K562 (cell line): ENCODE results near the gene SDHAF4. TPM values are rescaled to one million over a fixed set of nuclear protein-coding genes. Genes with fewer than 3 reads are reported as not detected.

Source experiments
- ATAC-seq: fragments of 200-7000 bp; cut with Tn5 transposase; 3 replicates; pipeline ENCODE4 v1.9.1; 2020; ENCODE audit warnings: moderate library complexity
- BruUV-seq: library from RNA; stranded (reverse); fragments of 400-500 nt; replicated peaks from 2 replicates; lab custom pipeline; 2021; lab: Mats Ljungman, UMichigan
- CTCF ChIA-PET: fragments of 300-600 bp; formaldehyde crosslinking; extraction: SDS; loops from one replicate; lab custom pipeline; 2021; ENCODE audit warnings: low intra/inter-chr PET ratio; lab: Yijun Ruan, JAX
- POLR2A ChIA-PET: fragments of 300-600, 350-650 bp; sonication (Branson Sonifier 250); formaldehyde crosslinking; extraction: SDS; loops from one replicate; lab custom pipeline; 2021; ENCODE audit warnings: antibody characterized with exemption, inconsistent platforms; lab: Yijun Ruan, JAX
- DNase-seq, 4 experiments: peaks; one replicate each; pipeline versions ENCODE4 v3.0.0 to v3.0.0-alpha.2; 2011 to 2018; ENCODE audit warnings: low spot score in 3 of 4, mixed read lengths in 3 of 4; ENCODE audit errors: extremely low read depth in 1 of 4
- FAIRE-seq: peaks from 2 replicates; lab custom pipeline; 2011; peaks lifted over from hg19 to GRCh38; lab: Jason Lieb, UNC
- H2AFZ ChIP-seq: 2 replicates; pipeline ENCODE4 v1.6.0; 2011; ENCODE audit warnings: low read depth, low read length, control low read depth, inconsistent platforms
- H3K27ac ChIP-seq: fragments of 200-600 bp; 3 replicates; pipeline ENCODE4 v1.8.0; 2011; ENCODE audit warnings: low read depth, mild to moderate bottlenecking, control low read depth, inconsistent platforms, low read length, moderate library complexity, mixed read lengths; ENCODE audit errors: extremely low read depth
- H3K27me3 ChIP-seq, 2 experiments: fragments of 300-600 bp in 1 of 2; 2 replicates in 1 of 2; 3 replicates in 1 of 2; pipeline versions ENCODE4 v1.6.0 to v1.8.0; 2011; ENCODE audit warnings: inconsistent platforms in 2 of 2, low read length in 2 of 2, mild to moderate bottlenecking in 1 of 2, mixed read lengths in 1 of 2, moderate library complexity in 1 of 2; ENCODE audit not compliant: control insufficient read depth in 2 of 2, insufficient read depth in 2 of 2
- H3K36me3 ChIP-seq: fragments of 300-600 bp; 3 replicates; pipeline ENCODE4 v1.8.0; 2011; ENCODE audit warnings: mild to moderate bottlenecking, low read length, inconsistent platforms; ENCODE audit not compliant: control insufficient read depth, insufficient read depth
- H3K4me1 ChIP-seq, 2 experiments: fragments of 200-600 bp in 1 of 2; replicated peaks in 1 of 2; 2 replicates in 1 of 2; 3 replicates in 1 of 2; pipeline versions ENCODE4 v1.5.1 to v1.8.0; 2011; ENCODE audit warnings: inconsistent platforms in 2 of 2, low read length in 2 of 2, mild to moderate bottlenecking in 1 of 2, mixed read lengths in 1 of 2, moderate library complexity in 1 of 2; ENCODE audit not compliant: control insufficient read depth in 2 of 2, insufficient read depth in 2 of 2
- H3K4me2 ChIP-seq: 2 replicates; pipeline ENCODE4 v1.6.1; 2011; ENCODE audit warnings: low read length, control low read depth, inconsistent platforms, mixed read lengths; ENCODE audit not compliant: insufficient read depth
- H3K4me3 ChIP-seq: fragments of 200-600 bp; sonication (generic), shearing (Covaris generic); 2 replicates; pipeline ENCODE4 v1.5.1; 2016; ENCODE audit warnings: control low read depth, inconsistent platforms
- H3K79me2 ChIP-seq: fragments of 200-600 bp; 3 replicates; pipeline ENCODE4 v1.8.0; 2011; ENCODE audit warnings: low read length, inconsistent platforms; ENCODE audit not compliant: control insufficient read depth, insufficient read depth
- H3K9ac ChIP-seq, 2 experiments: 2 replicates each; pipeline versions ENCODE4 v1.6.0 to v1.6.1; 2011; ENCODE audit warnings: low read depth in 2 of 2, low read length in 2 of 2, control low read depth in 1 of 2, inconsistent platforms in 1 of 2, mild to moderate bottlenecking in 1 of 2, mixed read lengths in 1 of 2; ENCODE audit not compliant: insufficient read depth in 1 of 2
- H3K9me1 ChIP-seq: one replicate; pipeline ENCODE4 v1.6.0; 2011; ENCODE audit warnings: inconsistent platforms, mild to moderate bottlenecking, low read length, moderate library complexity; ENCODE audit not compliant: control insufficient read depth, insufficient read depth
- H3K9me3 ChIP-seq: replicated peaks from 2 replicates; pipeline ENCODE4 v1.5.1; 2011; ENCODE audit warnings: low read depth, low read length, inconsistent platforms; ENCODE audit not compliant: control insufficient read depth, insufficient read depth
- H4K20me1 ChIP-seq: replicated peaks from 2 replicates; pipeline ENCODE4 v1.6.1; 2011; ENCODE audit warnings: low read length, inconsistent platforms, mixed read lengths; ENCODE audit not compliant: control insufficient read depth, insufficient read depth
- CHD2 ChIP-seq: IDR thresholded peaks from 2 replicates; pipeline ENCODE4 v1.6.1; 2011; ENCODE audit warnings: low read depth, low read length
- FOXK2 ChIP-seq, 2 experiments: fragments of 450-650 bp; IDR thresholded peaks in 1 of 2; conservative IDR thresholded peaks in 1 of 2; 2 replicates each; pipeline ENCODE4 v1.6.1; 2016; ENCODE audit warnings: low read depth in 2 of 2, mild to moderate bottlenecking in 1 of 2
- HMG20B ChIP-seq: fragments of 250-450 bp; sonication (Bioruptor Pico); IDR thresholded peaks from 2 replicates; pipeline ENCODE4 v1.5.0; 2021; ENCODE audit warnings: mild to moderate bottlenecking
- MAX ChIP-seq: sonication (generic); formaldehyde crosslinking; IDR thresholded peaks from 2 replicates; pipeline ENCODE4 v1.9.0; 2022; ENCODE audit warnings: mild to moderate bottlenecking, missing genetic modification reagents
- POLR2AphosphoS2 ChIP-seq: IDR thresholded peaks from 2 replicates; pipeline ENCODE4 v1.6.1; 2012; ENCODE audit warnings: low read length, improper control_type of control experiment
- POLR3A ChIP-seq: IDR thresholded peaks from 2 replicates; pipeline ENCODE4 v1.6.1; 2011; ENCODE audit warnings: borderline replicate concordance, mild to moderate bottlenecking, moderate library complexity; ENCODE audit not compliant: insufficient read length, insufficient read depth; ENCODE audit errors: extremely low read depth
- PRDM10 ChIP-seq: fragments of 450-650 bp; IDR thresholded peaks from 2 replicates; pipeline ENCODE4 v1.6.1; 2018; ENCODE audit not compliant: partially characterized antibody
- TAF9B ChIP-seq: fragments of 450-650 bp; IDR thresholded peaks from 2 replicates; pipeline ENCODE4 v1.6.1; 2018; ENCODE audit warnings: mild to moderate bottlenecking; ENCODE audit not compliant: partially characterized antibody
- TSC22D4 ChIP-seq: fragments of 450-650 bp; IDR thresholded peaks from 2 replicates; pipeline ENCODE4 v1.6.1; 2016; ENCODE audit warnings: missing genetic modification characterization, missing biosample characterization, control low read depth
- ZNF407 ChIP-seq: fragments of 450-650 bp; IDR thresholded peaks from 2 replicates; pipeline ENCODE4 v1.6.1; 2016; ENCODE audit warnings: low read depth
- ZNF696 ChIP-seq: fragments of 250-450 bp; sonication (Bioruptor Pico); conservative IDR thresholded peaks from 2 replicates; pipeline ENCODE4 v1.4.0; 2020; ENCODE audit warnings: mild to moderate bottlenecking, moderate library complexity
- WGBS: fragments of 100-300 bp; shearing (Covaris generic); methylation state at CpG from one replicate; pipeline ENCODE4 v1.1.6; 2016; ENCODE audit warnings: low coverage, mixed read lengths; ENCODE audit not compliant: insufficient coverage; ENCODE audit errors: missing lambda C conversion rate; 5-methylcytosine and 5-hydroxymethylcytosine counted together
- in situ Hi-C: fragments of 300-500 bp; cut with MboI; formaldehyde crosslinking; loops from 4 replicates; pipeline ENCODE4 v1.15.0; 2018; ENCODE audit warnings: inconsistent platforms, mixed read lengths
- intact Hi-C: fragments of 100-400 bp; cut with micrococcal nuclease; formaldehyde crosslinking; loops from 2 replicates; pipeline ENCODE4 v1.14.2; 2022
- polyA plus RNA-seq, 8 experiments: library from polyadenylated mRNA; depleted of rRNA in 4 of 8; stranded (reverse) in 5 of 8; unstranded in 3 of 8; fragments of >200 nt; fragmentation: Nextera tagmentation in 2 of 8; fragmentation: Illumina TruSeq in 1 of 8; extraction: Ambion mirVana in 2 of 8; extraction: Trizol in 1 of 8; gene quantifications; 2 replicates each; pipeline versions ENCODE4 v1.2.1 to v1.2.3, GENCODE V29; 2011 to 2014; ENCODE audit warnings: inconsistent platforms in 1 of 8, missing spikeins in 1 of 8
- total RNA-seq, 7 experiments: library from RNA; depleted of rRNA in 6 of 7; stranded (reverse); fragments of >200 nt in 6 of 7; fragmentation: Illumina TruSeq in 2 of 7; extraction: Trizol in 2 of 7; gene quantifications; 2 replicates each; pipeline versions ENCODE4 v1.2.1 to v1.2.3, GENCODE V29; 2011 to 2021; ENCODE audit warnings: low replicate concordance in 1 of 7

SDHAF4 gene
- total and polyA plus RNA-seq, 9 of the 15 experiments (the other 6 are each of a cell fraction or from before 2014, with no cell fraction given), result 3.5 to 12.0 (median 6.2) TPM

DNA sequence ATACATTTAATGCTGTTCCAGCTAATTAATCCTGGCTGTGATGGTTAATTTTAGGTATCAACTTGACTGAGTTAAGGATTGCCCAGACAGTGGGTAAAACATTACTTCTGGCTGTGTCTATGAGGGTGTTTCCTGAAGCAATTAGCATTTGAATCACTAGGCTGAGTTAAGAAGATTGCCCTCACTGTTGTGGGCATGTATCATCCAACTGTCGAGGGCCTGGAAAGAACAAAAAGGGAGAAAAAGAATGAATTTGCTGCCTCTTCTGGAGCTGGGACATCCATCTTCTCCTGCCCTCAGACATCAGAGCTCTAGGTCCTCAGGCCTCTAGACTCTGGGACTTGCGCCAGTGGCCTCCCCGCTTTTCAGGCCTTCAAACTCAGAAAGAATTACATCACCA is 34.3 kb downstream of the SDHAF4 start:
- intact Hi-C loops, result no loop called here
- ChIA-PET CTCF (no interaction called here), POLR2A (interaction anchor here (0.9 to 1.6 kb wide), 2 partner anchors 11 to 72 kb away, joined by 3 read pairs; no protein-coding TSS in a partner anchor)
- Histone ChIP-seq H3K9ac (no peak overlapping the region), H3K4me3 (no peak overlapping the region), H2AFZ (no peak overlapping the region), H4K20me1 (no peaks in the 10 kb centered on the region), H3K9me1 (no peaks in the 10 kb centered on the region), H3K36me3 (no peaks in the 10 kb centered on the region), H3K9me3 (no peaks in the 10 kb centered on the region), H3K27ac (no peak overlapping the region), H3K4me1 (no peaks in the 10 kb centered on the region), H3K27me3 (peaks cover 0 to 4% of the 10 kb centered on the region in 2 experiments; a peak in 4 of 5 replicates), H3K4me2 (no peak overlapping the region), H3K79me2 (no peaks in the 10 kb centered on the region)
- in situ Hi-C loops, result no loop called here
- DNase-seq (no peak), ATAC-seq (no peak), FAIRE-seq (no peak)
- no TSS peak for BruUV-seq
- 9% methylated on average over 3 of the region's 3 CpGs for WGBS
- TF ChIP-seq FOXK2 (conservative IDR thresholded peaks at IDR 0.05 in 1 of 2, IDR thresholded peaks at IDR 0.05 in 1 of 2; ENCODE audit: low read depth in 2 of 2), result no peak
- TF ChIP-seq TSC22D4 (tag), result no peak
- TF ChIP-seq MAX (CRISPR knock-in tag), result no peak
- no peak for TF ChIP-seq TAF9B
- no peak for TF ChIP-seq CHD2
- TF ChIP-seq ZNF407, result no peak
- no peak for TF ChIP-seq ZNF696 (CRISPR knock-in tag)
- no peak for TF ChIP-seq HMG20B (CRISPR knock-in tag)
- no peak for TF ChIP-seq PRDM10
- no peak for TF ChIP-seq POLR3A
- no peak for TF ChIP-seq POLR2AphosphoS2
